ENCODE results near the gene CTDSPL2. TPM values are rescaled to one million over a fixed set of nuclear protein-coding genes. Genes with fewer than 3 reads are reported as not detected.
"Not testable (repeated sequence)": the region's sequence is repeated elsewhere in the genome, so short reads cannot be mapped to it uniquely, and the experiment has no call there.

Gene CTDSPL2
- total and polyA plus RNA-seq, 10 of the 15 experiments (the other 5 are each of a cell fraction or from before 2014, with no cell fraction given), result 10.7 to 77.1 (median 44.9) TPM

GRCh38 chr15:44450172-44450571 is 22.7 kb downstream of the CTDSPL2 start (continued):
- TF ChIP-seq ZNF687 (IDR thresholded peaks at IDR 0.05), result no peak
- TF ChIP-seq DPF2 (IDR thresholded peaks at IDR 0.05), result no peak
- no peak for TF ChIP-seq WRNIP1 (IDR thresholded peaks at IDR 0.05; ENCODE audit: borderline replicate concordance, low read depth, low read length)
- TF ChIP-seq ESRRA (IDR thresholded peaks at IDR 0.05; ENCODE audit: low read length), result no peak
- TF ChIP-seq LARP7 (IDR thresholded peaks at IDR 0.05), result no peak
- TF ChIP-seq ZNF207 (IDR thresholded peaks at IDR 0.05; ENCODE audit: borderline replicate concordance), result no peak
- TF ChIP-seq EP300 (IDR thresholded peaks at IDR 0.05; ENCODE audit: borderline replicate concordance in 1 of 2, control insufficient read depth in 1 of 2, low read depth in 2 of 2, low read length in 2 of 2), result no peak

- 91% methylated on average over 5 of the region's 6 CpGs for WGBS (ENCODE audit: insufficient coverage, insufficient replicate concordance, low lambda C conversion rate, missing lambda C conversion rate)
- BruUV-seq (replicated peaks); H3K4me3 ChIP-seq; RAD21 ChIA-PET (ENCODE audit: unreplicated experiment); FAIRE-seq; CTCF ChIA-PET; H2AFZ ChIP-seq (ENCODE audit: control insufficient read depth, low read depth, low read length); H3K9ac ChIP-seq (ENCODE audit: control insufficient read depth, insufficient read depth, low read length); H3K36me3 ChIP-seq (ENCODE audit: control insufficient read depth in 2 of 2, insufficient read depth in 2 of 2, low read length in 1 of 2); intact Hi-C loops (cut with micrococcal nuclease; ENCODE audit: unreplicated experiment); H3K27me3 ChIP-seq (replicated peaks in 1 of 2; ENCODE audit: control insufficient read depth in 2 of 2, insufficient read depth in 2 of 2, low read length in 1 of 2); H3K4me2 ChIP-seq (ENCODE audit: control insufficient read depth, insufficient read depth); in situ Hi-C loops (cut with MboI); H4K20me1 ChIP-seq (ENCODE audit: control insufficient read depth, insufficient read depth); SMC1A ChIA-PET (ENCODE audit: uncharacterized antibody, unreplicated experiment); H3K4me1 ChIP-seq (ENCODE audit: control insufficient read depth, insufficient read depth, low read length); ATAC-seq; H3K9me3 ChIP-seq (replicated peaks; ENCODE audit: control insufficient read depth, insufficient read depth, low read length); POLR2A ChIA-PET; H3K27ac ChIP-seq (ENCODE audit: control insufficient read depth, insufficient read depth); DNase-seq (ENCODE audit: low read depth, low spot score): not testable (repeated sequence)
- peaks cover 49% of the 10 kb centered on the region for H3K79me2 ChIP-seq (ENCODE audit: control insufficient read depth, insufficient read depth, low read length)
Observed at GRCh38 chr15:44453578-44454283, 26.3 kb downstream of the CTDSPL2 start.

All from GM12878 (cell line).